GM10248 (cell line): Measurements from ENCODE around the gene SPTAN1.

ENCODE experiments used
- CTCF ChIA-PET: fragments of 300-600 bp; sonication (Branson Sonifier 250); formaldehyde crosslinking; extraction: SDS; loops from one replicate; lab custom pipeline; 2021; ENCODE audit warnings: antibody characterized with exemption; lab: Yijun Ruan, JAX
- POLR2A ChIA-PET: fragments of 350-650 bp; sonication (Branson Sonifier 250); formaldehyde crosslinking; extraction: SDS; loops from one replicate; lab custom pipeline; 2020; ENCODE audit warnings: antibody characterized with exemption; lab: Yijun Ruan, JAX
- DNase-seq: peaks from one replicate; pipeline ENCODE4 v3.0.0; 2012; ENCODE audit errors: extremely low spot score
- TF ChIP-seq, protein P1 (sequence below): IDR thresholded peaks from 2 replicates; pipeline ENCODE4 v1.5.1; 2012; ENCODE audit warnings: mild to moderate bottlenecking, low read depth; ENCODE audit errors: extremely low read depth, missing control alignments, control extremely low read depth

The SPTAN1 gene

DNA sequence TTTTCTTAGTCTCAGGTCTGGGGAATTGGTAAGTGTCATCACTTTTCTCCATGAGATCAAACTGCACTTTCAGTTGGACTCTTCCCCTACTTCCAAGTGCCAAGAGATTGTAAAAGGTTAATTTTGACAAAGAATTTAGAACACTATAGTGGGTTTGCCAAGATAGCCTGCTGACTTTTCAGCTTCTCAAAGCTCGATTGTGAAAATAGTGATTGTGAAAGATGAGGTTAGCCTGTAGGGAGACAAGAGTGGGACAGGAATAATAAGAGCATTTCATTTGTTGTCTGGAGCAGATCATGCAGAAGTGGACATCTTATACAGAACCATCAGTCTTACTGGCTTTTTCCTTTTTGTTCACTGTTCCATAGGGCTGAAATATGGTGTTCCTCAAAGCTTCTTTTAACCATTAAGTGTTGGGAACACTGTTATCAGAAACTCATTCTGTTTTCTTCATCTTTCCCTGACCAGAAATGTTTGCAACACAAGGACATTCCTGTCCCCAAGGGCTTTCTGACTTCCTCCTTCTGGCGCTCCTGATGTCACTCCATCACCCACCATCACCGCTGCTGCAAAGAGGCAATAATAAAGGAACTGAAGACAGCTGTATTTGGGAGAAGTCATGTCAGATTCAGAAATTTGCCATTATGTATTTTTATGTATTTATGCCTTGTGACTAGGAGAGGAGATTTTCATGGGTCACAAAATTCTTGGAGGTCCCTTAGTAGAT, 11.6 kb upstream of the SPTAN1 start:
- DNase-seq, result no peak
- TF ChIP-seq, protein P1, sequence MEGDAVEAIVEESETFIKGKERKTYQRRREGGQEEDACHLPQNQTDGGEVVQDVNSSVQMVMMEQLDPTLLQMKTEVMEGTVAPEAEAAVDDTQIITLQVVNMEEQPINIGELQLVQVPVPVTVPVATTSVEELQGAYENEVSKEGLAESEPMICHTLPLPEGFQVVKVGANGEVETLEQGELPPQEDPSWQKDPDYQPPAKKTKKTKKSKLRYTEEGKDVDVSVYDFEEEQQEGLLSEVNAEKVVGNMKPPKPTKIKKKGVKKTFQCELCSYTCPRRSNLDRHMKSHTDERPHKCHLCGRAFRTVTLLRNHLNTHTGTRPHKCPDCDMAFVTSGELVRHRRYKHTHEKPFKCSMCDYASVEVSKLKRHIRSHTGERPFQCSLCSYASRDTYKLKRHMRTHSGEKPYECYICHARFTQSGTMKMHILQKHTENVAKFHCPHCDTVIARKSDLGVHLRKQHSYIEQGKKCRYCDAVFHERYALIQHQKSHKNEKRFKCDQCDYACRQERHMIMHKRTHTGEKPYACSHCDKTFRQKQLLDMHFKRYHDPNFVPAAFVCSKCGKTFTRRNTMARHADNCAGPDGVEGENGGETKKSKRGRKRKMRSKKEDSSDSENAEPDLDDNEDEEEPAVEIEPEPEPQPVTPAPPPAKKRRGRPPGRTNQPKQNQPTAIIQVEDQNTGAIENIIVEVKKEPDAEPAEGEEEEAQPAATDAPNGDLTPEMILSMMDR, result no peak
- POLR2A ChIA-PET, result interaction anchor here (1.4 to 1.9 kb wide), 2 partner anchors 11 kb away, joined by 6 to 14 read pairs; partner anchors contain the start of gene SPTAN1
- CTCF ChIA-PET, result interaction anchor here (0.8 to 2.9 kb wide), 3 partner anchors 10 to 26 kb away, joined by 3 to 9 read pairs (median 3); no protein-coding TSS in a partner anchor

DNA sequence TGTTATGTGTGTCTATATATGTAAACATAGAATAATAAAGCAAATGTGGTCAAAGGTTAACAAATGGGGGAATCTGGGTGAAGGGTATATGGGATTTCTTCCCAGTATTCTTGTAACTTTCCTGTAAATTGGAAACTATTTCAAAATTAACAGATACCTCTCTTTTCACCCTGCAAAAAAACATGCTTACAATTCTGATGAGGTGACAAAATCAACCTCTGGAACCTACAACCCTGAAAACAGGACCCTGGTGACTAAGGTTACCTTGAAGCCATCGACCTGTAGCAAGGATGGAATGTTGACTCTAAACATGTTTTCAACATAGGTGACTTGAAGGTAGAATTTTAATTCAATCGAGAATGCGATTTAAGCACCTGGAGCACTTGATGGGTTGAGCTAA, 5.9 kb upstream of the SPTAN1 start:
- TF ChIP-seq, protein P1, result no peak

DNA sequence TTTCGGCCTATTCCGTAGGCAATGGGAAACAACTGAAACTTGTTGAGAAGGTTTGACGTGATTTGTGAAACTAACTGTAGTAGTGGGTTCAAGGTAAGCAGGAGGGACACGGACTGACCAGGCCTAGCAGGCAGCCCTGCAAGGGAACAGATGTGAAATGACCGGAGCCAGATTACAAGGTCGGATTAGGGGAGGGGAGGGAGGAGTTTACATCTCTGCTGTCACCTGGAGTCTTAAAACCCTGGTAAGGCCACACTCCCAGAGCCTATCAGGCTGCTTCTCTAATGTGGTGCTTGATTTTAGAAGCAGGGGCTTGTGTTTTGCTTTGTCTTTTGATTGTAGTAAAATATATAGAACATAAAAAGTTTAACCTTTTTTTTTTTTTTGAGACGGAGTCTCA, 3.5 kb upstream of the SPTAN1 start:
- TF ChIP-seq, protein P1, result no peak
- ChIA-PET CTCF (interaction anchor here (3.5 kb wide), 1 partner anchor 11 kb away, joined by 22 read pairs; no protein-coding TSS in a partner anchor), POLR2A (no interaction called here)
- no peak for DNase-seq

More for the DNA sequence above, 5.9 kb upstream of the SPTAN1 start:
- CTCF ChIA-PET, result no interaction called here
- no peak for DNase-seq
- POLR2A ChIA-PET, result no interaction called here

DNA sequence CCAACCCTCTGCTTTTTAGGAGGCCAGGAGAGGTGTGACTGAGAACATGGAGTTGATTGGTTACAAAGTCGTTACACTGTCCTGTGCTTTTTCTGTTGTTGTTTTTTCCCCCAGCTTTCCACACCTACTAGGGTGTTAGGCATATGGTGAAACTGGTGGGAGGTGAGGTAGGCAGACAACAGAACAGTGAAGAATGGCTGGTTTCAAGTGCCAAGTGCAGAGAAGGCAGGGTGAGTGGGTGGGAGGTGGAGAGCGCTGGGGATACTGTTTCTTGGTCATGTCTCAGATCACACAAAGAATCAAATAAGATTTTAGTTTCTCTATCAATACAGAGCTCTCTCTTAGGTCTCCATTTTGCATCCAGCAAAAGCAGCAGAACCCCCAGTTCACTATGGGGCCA, 2.2 kb upstream of the SPTAN1 start:
- ChIA-PET POLR2A (no interaction called here), CTCF (interaction anchor here (0.9 to 3.5 kb wide), 6 partner anchors 8 to 188 kb away, joined by 3 to 22 read pairs (median 4); no protein-coding TSS in a partner anchor)
- TF ChIP-seq, protein P1, result no peak
- DNase-seq, result peak; percentile 32

DNA sequence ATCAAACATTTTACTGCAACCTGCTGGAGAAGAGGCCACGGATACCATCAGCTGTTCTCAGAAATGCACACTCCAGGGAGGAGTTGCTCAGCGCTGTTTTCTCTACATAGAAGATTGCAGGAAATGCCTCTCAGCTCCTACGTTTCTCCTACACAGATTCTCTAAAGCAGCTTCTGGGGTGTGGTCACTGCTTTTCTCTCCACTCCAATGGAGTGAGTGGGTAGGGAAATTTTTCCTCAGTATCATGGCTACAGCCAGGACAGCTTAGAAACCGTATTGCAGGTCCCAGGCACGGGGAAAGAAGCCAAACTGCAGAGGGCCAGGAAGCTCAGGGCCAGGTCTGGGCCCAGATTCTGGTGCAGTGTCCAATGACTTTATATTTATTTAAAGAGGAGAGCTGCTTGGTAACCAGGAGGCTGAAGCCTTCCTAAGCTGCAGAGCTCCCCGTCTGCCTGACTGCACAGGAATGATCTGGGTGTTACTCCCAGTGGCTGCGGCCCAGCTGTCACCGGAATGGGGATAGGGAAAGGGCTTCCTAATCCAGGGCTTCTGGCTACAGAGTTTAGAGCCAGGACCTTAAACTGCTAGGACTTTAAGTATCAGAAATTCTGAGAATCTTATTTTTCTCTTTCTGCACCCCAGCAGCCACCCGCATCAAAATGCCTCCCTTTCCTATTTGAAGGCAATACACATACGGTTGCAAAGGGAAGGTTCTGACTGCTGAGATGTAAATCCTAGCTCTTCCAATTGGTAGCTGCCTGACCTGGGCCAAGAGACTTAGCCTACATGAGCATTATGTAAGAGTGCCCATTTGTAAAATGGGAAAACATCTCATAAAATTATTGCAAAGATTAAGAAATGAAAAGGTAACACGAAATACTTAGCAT, 1.4 kb upstream of the SPTAN1 start:
- TF ChIP-seq, protein P1, result no peak
- CTCF ChIA-PET, result interaction anchor here (0.9 to 3.5 kb wide), 7 partner anchors 9 to 259 kb away, joined by 3 to 22 read pairs (median 4); no protein-coding TSS in a partner anchor
- no peak for DNase-seq
- POLR2A ChIA-PET, result no interaction called here

DNA sequence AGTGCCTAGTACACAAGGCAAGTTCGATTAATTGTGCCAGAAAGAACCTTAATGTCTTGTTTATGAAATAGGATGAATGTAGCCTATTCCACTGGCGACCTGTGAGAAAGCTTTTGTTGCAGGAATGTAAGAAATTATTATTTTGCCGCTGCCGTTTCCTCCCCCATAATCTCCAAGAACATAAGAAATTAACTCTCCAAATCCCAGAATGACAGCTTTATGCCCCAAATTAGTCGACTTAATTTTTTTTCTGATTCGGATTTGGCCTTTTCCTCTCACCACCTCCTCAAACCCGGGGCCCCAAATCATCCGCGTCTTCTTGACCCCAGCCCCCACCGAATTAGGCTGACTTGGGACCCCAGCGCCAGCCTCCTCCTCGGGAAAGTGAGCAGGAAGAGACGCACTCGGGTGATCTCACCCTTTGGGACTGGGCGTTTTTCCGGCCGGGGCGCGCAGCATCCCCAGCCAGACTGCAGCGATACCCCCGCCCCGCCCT, 682 bp upstream of the SPTAN1 start:
- ChIA-PET CTCF (interaction anchor here (1.0 to 3.5 kb wide), 5 partner anchors 10 to 260 kb away, joined by 3 to 22 read pairs (median 3); no protein-coding TSS in a partner anchor), POLR2A (interaction anchor here (1.2 to 1.7 kb wide), 13 partner anchors 8 to 278 kb away, joined by 3 to 14 read pairs (median 6); partner anchors contain the start of gene SPOUT1)
- DNase-seq, result no peak
- TF ChIP-seq, protein P1, result no peak
